ENCODE measurements around the gene DMRT1.

GRCh38 chr9:878239-878638 is 36.7 kb downstream of the DMRT1 start:
- TF ChIP-seq SRF (IDR thresholded peaks at IDR 0.05; ENCODE audit: low read depth) (no peak), TCF7L2 (IDR thresholded peaks at IDR 0.05; ENCODE audit: borderline replicate concordance, extremely low read depth, insufficient read depth, insufficient read length) (no peak), CTCF (IDR thresholded peaks at IDR 0.05 in 2 of 3, conservative IDR thresholded peaks at IDR 0.05 in 1 of 3; ENCODE audit: borderline replicate concordance in 1 of 3, insufficient read depth in 1 of 3, low read depth in 2 of 3, low read length in 2 of 3) (no peak), POLR2A (IDR thresholded peaks at IDR 0.05; ENCODE audit: borderline replicate concordance, extremely low read depth, insufficient read depth, insufficient read length) (no peak), POLR2AphosphoS5 (IDR thresholded peaks at IDR 0.05; ENCODE audit: low read depth, low read length) (no peak), CEBPB (IDR thresholded peaks at IDR 0.05; ENCODE audit: low read depth) (no peak), JUND (IDR thresholded peaks at IDR 0.05) (no peak), EZH2 (IDR thresholded peaks at IDR 0.05) (no peak), RAD21 (IDR thresholded peaks at IDR 0.05; ENCODE audit: low read depth) (no peak), YY1 (IDR thresholded peaks at IDR 0.05; ENCODE audit: extremely low read depth, insufficient replicate concordance, low read depth, low read length) (no peak), EGR1 (IDR thresholded peaks at IDR 0.05; ENCODE audit: low read depth) (no peak), ZBTB33 (IDR thresholded peaks at IDR 0.05; ENCODE audit: extremely low read depth, insufficient replicate concordance, low read length) (no peak)
